C4-2B (cell line): Measurements from ENCODE around the gene IQGAP2.

Experiments used
- H3K27ac ChIP-seq: fragments of 450-650 bp; 2 replicates; pipeline ENCODE4 v1.5.1; 2017
- ZFX ChIP-seq: fragments of 450-650 bp; IDR thresholded peaks from 2 replicates; pipeline ENCODE4 v1.6.1; 2017
- TF ChIP-seq, protein P1 (sequence below): fragments of 450-650 bp; conservative IDR thresholded peaks from 2 replicates; pipeline ENCODE4 v1.5.1; 2017; ENCODE audit warnings: mild to moderate bottlenecking

Gene IQGAP2

DNA sequence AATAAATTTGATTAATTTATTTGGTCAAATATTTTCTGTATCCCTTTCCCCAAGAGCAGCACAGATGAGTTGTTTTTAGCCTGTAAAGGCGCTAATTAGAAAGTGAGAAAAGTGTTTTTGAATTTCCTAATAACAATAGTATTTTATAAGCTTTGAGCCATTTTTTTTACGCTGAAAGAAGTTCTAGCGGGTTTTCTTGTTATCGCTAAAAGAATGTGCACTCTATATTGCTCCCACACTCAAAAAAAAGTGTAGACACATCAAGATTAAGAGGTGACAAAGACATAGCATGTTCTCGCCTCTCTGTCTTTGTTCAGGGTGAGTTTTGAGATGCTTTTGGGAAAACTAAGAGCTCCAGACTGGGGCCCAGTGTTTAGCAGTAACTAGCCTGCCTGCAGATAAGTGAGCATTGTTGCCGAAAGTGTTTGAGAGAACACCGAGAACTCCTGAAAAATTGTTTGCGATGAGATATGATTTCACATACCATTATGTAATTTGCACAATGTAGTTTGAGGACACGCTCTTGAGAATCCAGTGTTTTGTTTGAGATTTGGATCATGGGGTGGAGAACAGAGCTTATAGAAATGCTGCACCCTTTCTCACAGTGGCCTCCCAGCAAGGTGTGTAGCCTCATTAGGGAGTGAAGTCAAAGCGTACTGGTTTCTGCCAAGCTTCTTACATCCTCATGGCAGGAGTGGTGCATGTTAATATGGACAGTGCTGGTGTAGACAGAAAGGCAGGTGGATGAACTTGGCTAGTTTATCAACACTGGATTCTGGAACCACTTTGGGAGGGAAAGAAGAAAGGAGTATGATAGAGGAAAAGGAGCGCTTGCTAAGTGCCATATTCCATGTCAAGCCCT lies 314.4 kb downstream of the IQGAP2 start:
- TF ChIP-seq ZFX = no peak
- TF ChIP-seq, protein P1, sequence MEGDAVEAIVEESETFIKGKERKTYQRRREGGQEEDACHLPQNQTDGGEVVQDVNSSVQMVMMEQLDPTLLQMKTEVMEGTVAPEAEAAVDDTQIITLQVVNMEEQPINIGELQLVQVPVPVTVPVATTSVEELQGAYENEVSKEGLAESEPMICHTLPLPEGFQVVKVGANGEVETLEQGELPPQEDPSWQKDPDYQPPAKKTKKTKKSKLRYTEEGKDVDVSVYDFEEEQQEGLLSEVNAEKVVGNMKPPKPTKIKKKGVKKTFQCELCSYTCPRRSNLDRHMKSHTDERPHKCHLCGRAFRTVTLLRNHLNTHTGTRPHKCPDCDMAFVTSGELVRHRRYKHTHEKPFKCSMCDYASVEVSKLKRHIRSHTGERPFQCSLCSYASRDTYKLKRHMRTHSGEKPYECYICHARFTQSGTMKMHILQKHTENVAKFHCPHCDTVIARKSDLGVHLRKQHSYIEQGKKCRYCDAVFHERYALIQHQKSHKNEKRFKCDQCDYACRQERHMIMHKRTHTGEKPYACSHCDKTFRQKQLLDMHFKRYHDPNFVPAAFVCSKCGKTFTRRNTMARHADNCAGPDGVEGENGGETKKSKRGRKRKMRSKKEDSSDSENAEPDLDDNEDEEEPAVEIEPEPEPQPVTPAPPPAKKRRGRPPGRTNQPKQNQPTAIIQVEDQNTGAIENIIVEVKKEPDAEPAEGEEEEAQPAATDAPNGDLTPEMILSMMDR = no peak
- H3K27ac ChIP-seq = no peak overlapping the region

DNA sequence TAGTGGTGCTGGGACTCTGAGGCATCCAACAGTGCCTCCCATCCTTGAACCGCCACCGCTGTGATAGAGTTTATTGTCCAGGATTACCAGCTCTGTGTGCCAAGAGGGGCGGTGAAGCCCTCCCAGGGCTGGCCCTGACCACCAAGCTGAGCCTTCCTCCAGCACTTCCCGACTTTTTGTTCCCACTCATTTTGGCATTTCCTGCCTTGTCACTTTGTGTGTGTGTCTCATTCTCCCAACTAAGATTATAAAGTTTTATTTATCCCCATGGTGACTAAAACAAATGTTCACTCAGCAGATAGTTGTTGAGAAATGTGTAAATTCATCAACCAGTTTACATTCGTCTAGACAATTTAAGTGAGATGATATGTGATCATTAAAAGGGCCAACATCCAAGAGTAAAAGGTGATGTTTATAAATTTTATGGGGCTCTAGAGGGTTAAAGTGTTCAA lies 315.3 kb downstream of the IQGAP2 start:
- TF ChIP-seq, protein P1 = no peak
- no peak for TF ChIP-seq ZFX
- H3K27ac ChIP-seq = no peak overlapping the region

DNA sequence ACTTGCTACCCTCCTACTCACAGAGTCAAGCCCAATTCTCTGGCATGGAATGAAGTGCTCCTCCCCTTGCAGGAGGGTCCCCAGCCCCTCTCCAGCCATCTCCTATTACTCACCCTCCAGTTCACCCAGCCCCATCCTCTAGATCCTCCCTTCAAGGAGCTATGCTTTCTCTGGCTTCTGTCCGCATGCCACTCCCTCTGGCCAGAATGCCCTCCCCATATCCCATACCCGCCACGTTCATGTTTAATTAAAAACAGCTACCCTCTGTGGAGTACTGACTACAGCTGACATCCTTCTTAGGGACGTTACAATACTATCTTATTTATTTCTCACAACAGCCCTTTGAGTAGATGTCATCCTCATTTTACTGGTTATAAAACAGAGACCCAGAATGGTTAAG lies 315.8 kb downstream of the IQGAP2 start:
- TF ChIP-seq, protein P1 = no peak
- TF ChIP-seq ZFX = no peak
- H3K27ac ChIP-seq = no peak overlapping the region

DNA sequence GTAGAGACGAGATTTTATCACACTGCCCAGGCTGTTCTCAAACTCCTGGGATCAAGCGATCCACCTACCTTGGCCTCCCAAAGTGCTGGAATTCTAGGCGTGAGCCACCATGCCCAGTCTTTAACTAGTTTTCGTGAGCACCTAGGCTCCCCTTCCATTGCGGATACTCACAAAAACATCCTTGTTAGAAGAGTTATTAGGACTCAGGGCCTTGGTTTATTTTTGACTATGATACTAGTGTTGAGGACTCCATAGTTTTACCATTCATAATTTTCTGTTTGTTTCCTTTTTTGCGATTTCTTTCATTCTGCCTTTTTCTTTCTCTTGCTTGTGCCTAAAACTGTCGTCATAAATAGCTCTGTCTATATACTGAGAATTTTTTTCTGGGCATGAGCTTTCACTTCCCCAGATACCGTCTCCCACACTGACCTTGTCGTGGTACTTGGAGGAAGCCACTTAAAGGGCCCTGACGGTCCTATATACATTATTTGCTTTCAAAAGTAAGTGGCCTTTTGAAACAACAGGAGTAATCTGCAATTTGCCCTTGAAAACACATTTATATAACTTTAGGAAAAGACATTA lies 318.0 kb downstream of the IQGAP2 start:
- H3K27ac ChIP-seq = no peak overlapping the region
- TF ChIP-seq, protein P1 = no peak
- TF ChIP-seq ZFX = no peak

DNA sequence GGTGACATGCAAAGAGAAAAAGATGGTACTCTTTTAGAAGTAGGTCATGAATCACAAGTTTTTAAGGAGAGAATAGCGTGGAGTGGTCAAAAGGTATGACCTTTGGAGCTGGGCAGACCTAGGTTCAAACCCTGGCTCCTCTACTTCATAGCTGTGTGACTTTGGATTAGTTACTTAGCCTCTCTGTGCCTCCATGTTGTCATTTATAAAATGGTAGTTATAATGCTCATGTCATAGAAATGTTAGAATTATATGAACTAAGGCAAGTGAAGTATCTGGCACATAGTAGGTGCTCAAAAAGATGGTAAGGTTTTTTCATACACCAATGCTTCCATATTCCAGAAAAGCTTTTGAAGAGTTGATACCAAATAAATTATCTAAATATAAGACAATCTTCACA lies 320.2 kb downstream of the IQGAP2 start:
- H3K27ac ChIP-seq = no peak overlapping the region

DNA sequence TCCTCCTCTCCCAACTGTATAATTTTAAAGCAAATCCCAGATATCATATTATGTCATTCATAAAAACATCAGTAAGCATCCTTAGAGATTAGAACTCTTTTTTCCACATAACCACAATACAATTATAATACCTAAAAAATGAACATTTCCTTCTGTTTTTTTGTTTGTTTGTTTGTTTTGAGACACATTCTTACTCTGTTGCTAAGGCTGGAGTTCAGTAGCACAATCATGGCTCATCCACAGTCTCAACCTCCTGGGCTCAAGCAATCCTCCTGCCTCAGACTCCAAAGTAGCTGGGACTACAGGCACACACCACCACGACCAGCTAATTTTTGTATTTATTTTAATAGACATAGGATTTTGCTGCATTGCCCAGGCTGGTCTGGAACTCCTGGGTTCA lies 320.8 kb downstream of the IQGAP2 start:
- TF ChIP-seq ZFX = no peak
- TF ChIP-seq, protein P1 = no peak
- no peak overlapping the region for H3K27ac ChIP-seq

More for the DNA sequence above, 320.2 kb downstream of the IQGAP2 start:
- no peak for TF ChIP-seq ZFX
- TF ChIP-seq, protein P1 = no peak

DNA sequence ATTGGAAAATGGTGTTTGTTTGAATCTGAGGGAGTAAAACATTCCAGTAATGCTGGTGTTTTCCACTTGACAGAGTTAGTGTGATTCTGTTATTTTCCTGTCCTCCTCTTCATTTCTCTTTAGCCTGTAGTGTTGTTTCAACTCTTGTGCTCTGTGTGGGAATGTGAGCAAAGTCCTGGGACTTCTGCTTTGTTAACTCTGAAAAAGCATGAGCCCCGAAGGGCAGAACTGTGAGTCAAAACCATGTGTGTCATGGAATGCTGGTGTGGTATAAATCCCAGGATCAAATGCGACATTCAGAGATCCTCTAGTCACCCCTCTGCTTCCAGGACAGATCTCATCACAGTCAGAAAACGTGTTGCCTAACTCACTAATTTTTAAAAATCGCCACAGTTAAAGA lies 321.8 kb downstream of the IQGAP2 start:
- TF ChIP-seq, protein P1 = no peak
- no peak for TF ChIP-seq ZFX
- no peak overlapping the region for H3K27ac ChIP-seq
